Measurements from ENCODE around the gene SLC22A8.
"Not testable (repeated sequence)": the region's sequence is repeated elsewhere in the genome, so short reads cannot be mapped to it uniquely, and the experiment has no call there.

DNA sequence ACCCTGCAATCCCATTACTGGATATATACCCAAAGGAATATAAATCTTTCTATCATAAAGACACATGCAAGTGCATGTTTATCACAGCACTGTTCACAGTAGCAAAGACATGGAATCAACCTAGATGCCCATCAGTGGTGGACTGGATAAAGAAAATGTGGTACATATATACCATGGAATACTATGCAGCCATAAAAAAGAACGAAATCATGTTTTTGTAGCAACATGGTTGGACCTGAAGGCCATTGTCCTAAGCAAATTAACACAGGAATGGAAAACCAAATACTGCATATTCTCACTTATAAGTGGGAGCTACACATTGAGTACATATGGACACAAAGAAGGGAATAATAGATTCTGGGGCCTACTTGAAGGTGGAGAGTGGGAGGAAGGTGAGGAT, 30.6 kb upstream of the SLC22A8 start:
- TF ChIP-seq, protein P1, sequence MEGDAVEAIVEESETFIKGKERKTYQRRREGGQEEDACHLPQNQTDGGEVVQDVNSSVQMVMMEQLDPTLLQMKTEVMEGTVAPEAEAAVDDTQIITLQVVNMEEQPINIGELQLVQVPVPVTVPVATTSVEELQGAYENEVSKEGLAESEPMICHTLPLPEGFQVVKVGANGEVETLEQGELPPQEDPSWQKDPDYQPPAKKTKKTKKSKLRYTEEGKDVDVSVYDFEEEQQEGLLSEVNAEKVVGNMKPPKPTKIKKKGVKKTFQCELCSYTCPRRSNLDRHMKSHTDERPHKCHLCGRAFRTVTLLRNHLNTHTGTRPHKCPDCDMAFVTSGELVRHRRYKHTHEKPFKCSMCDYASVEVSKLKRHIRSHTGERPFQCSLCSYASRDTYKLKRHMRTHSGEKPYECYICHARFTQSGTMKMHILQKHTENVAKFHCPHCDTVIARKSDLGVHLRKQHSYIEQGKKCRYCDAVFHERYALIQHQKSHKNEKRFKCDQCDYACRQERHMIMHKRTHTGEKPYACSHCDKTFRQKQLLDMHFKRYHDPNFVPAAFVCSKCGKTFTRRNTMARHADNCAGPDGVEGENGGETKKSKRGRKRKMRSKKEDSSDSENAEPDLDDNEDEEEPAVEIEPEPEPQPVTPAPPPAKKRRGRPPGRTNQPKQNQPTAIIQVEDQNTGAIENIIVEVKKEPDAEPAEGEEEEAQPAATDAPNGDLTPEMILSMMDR (IDR thresholded peaks at IDR 0.05): not testable (repeated sequence)
- not testable (repeated sequence) for TF ChIP-seq POLR2A (IDR thresholded peaks at IDR 0.05)

Measured in lower leg skin (tissue), 3 donors.